Left lung (tissue), 10 donors: ENCODE data around the gene DEPDC5. TPM values are rescaled to one million over a fixed set of nuclear protein-coding genes. Genes with fewer than 3 reads are reported as not detected.
"Not testable (repeated sequence)": the region's sequence is repeated elsewhere in the genome, so short reads cannot be mapped to it uniquely, and the experiment has no call there.

Experiments used
- ATAC-seq: fragments of 200-7000 bp; cut with Tn5 transposase; one replicate; pipeline ENCODE4 v1.9.1; 2020; ENCODE audit warnings: moderate library complexity
- DNase-seq, 4 donors: peaks; one replicate each; pipeline ENCODE4 v3.0.0-alpha.2; 2013 to 2020
- H3K27ac ChIP-seq, 2 donors: fragments of 200-600 bp; sonication (generic) in 1 of 2; one replicate each; pipeline versions ENCODE4 v1.5.0 to v1.8.0; 2020 to 2021
- H3K27me3 ChIP-seq, 2 donors: fragments of 200-600 bp; sonication (generic) in 1 of 2; one replicate each; pipeline versions ENCODE4 v1.5.0 to v1.8.0; 2020 to 2021
- H3K36me3 ChIP-seq, 2 donors: fragments of 200-600 bp; sonication (generic) in 1 of 2; one replicate each; pipeline versions ENCODE4 v1.5.0 to v1.8.0; 2020 to 2021
- H3K4me1 ChIP-seq, 2 donors: fragments of 200-600 bp; one replicate each; pipeline ENCODE4 v1.8.0; 2021
- H3K4me3 ChIP-seq, 2 donors: fragments of 200-600 bp; sonication (generic) in 1 of 2; one replicate each; pipeline versions ENCODE4 v1.5.0 to v1.8.0; 2020 to 2021; ENCODE audit warnings: mild to moderate bottlenecking in 1 of 2
- H3K9me3 ChIP-seq, 2 donors: fragments of 200-600 bp; sonication (generic) in 1 of 2; one replicate each; pipeline versions ENCODE4 v1.5.0 to v1.8.0; 2020 to 2021
- intact Hi-C, 2 donors: fragments of 100-400 bp; cut with DNase I; formaldehyde crosslinking; loops; one replicate each; pipeline versions ENCODE4 v1.11.2 to v1.14.2; 2022
- polyA plus RNA-seq, 6 donors: library from polyadenylated mRNA; unstranded; fragments of 120-200 nt; gene quantifications; one replicate each; pipeline ENCODE4 v1.2.1, GENCODE V29; 2013; ENCODE audit not compliant: insufficient read length in 6 of 6
- total RNA-seq, 2 donors: library from RNA; stranded (reverse); fragmentation: NEBNext Ultra II Directional; extraction: Animal tissue kit (Norgen Biotek cat#: 25700); gene quantifications; one replicate each; pipeline ENCODE4 v1.2.1, GENCODE V29; 2021
- TF ChIP-seq, protein P1 (sequence below), 2 donors: fragments of 200-600 bp; sonication (generic) in 1 of 2; IDR thresholded peaks; one replicate each; pipeline versions ENCODE4 v1.5.0 to v1.8.0; 2021; ENCODE audit warnings: antibody characterized with exemption in 2 of 2
- donor health status: DM: no; HTN: yes; CAD: no.
- donor health status: DM: no; HTN: no; CAD: no.

DEPDC5 gene
- total and polyA plus RNA-seq, 8 donors = 14.9 to 31.1 (median 18.0) TPM

GRCh38 chr22:31812977-31813605 lies 59.3 kb downstream of the DEPDC5 start:
- H3K4me3 ChIP-seq = no peak overlapping the region
- H3K36me3 ChIP-seq = peaks cover 0 to 92% of the 10 kb centered on the region in 2 donors
- H3K4me1 ChIP-seq = no peaks in the 10 kb centered on the region
- DNase-seq = no peak
- TF ChIP-seq, protein P1, sequence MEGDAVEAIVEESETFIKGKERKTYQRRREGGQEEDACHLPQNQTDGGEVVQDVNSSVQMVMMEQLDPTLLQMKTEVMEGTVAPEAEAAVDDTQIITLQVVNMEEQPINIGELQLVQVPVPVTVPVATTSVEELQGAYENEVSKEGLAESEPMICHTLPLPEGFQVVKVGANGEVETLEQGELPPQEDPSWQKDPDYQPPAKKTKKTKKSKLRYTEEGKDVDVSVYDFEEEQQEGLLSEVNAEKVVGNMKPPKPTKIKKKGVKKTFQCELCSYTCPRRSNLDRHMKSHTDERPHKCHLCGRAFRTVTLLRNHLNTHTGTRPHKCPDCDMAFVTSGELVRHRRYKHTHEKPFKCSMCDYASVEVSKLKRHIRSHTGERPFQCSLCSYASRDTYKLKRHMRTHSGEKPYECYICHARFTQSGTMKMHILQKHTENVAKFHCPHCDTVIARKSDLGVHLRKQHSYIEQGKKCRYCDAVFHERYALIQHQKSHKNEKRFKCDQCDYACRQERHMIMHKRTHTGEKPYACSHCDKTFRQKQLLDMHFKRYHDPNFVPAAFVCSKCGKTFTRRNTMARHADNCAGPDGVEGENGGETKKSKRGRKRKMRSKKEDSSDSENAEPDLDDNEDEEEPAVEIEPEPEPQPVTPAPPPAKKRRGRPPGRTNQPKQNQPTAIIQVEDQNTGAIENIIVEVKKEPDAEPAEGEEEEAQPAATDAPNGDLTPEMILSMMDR (IDR thresholded peaks at IDR 0.05) = no peak
- H3K9me3 ChIP-seq = no peaks in the 10 kb centered on the region
- no peak overlapping the region for H3K27ac ChIP-seq
- no peaks in the 10 kb centered on the region for H3K27me3 ChIP-seq
- intact Hi-C loops = no loop called here
- no peak for ATAC-seq

- ATAC-seq, H3K4me3 ChIP-seq, H3K9me3 ChIP-seq, H3K27me3 ChIP-seq, H3K27ac ChIP-seq, intact Hi-C loops, DNase-seq, H3K4me1 ChIP-seq: not testable (repeated sequence)
- peaks cover 0 to 98% of the 10 kb centered on the region in 2 donors for H3K36me3 ChIP-seq
These were observed 60.1 kb downstream of the DEPDC5 start for GRCh38 chr22:31813898-31814297.

GRCh38 chr22:31814942-31815341 lies 61.1 kb downstream of the DEPDC5 start:
- H3K4me3 ChIP-seq = no peak overlapping the region
- no peak overlapping the region for H3K27ac ChIP-seq
- no peaks in the 10 kb centered on the region for H3K9me3 ChIP-seq
- no peaks in the 10 kb centered on the region for H3K27me3 ChIP-seq
- TF ChIP-seq, protein P1 (IDR thresholded peaks at IDR 0.05) = no peak
- H3K4me1 ChIP-seq = no peaks in the 10 kb centered on the region
- ATAC-seq (no peak), DNase-seq (no peak)
- intact Hi-C loops = no loop called here
- peaks cover 0 to 98% of the 10 kb centered on the region in 2 donors for H3K36me3 ChIP-seq

GRCh38 chr22:31815383-31815814 lies 61.6 kb downstream of the DEPDC5 start:
- H3K9me3 ChIP-seq, DNase-seq, H3K4me1 ChIP-seq, H3K27ac ChIP-seq, intact Hi-C loops, H3K27me3 ChIP-seq, H3K4me3 ChIP-seq, ATAC-seq: not testable (repeated sequence)
- H3K36me3 ChIP-seq = peaks cover 0 to 98% of the 10 kb centered on the region in 2 donors

- Histone ChIP-seq H3K36me3 (peaks cover 0 to 98% of the 10 kb centered on the region in 2 donors), H3K4me1 (no peaks in the 10 kb centered on the region), H3K27ac (no peak overlapping the region), H3K9me3 (no peaks in the 10 kb centered on the region), H3K27me3 (no peaks in the 10 kb centered on the region), H3K4me3 (no peak overlapping the region)
- TF ChIP-seq, protein P1 (IDR thresholded peaks at IDR 0.05) = no peak
- ATAC-seq (no peak), DNase-seq (no peak)
- intact Hi-C loops = no loop called here
These were observed 62.9 kb downstream of the DEPDC5 start for GRCh38 chr22:31816750-31817149.

DNA sequence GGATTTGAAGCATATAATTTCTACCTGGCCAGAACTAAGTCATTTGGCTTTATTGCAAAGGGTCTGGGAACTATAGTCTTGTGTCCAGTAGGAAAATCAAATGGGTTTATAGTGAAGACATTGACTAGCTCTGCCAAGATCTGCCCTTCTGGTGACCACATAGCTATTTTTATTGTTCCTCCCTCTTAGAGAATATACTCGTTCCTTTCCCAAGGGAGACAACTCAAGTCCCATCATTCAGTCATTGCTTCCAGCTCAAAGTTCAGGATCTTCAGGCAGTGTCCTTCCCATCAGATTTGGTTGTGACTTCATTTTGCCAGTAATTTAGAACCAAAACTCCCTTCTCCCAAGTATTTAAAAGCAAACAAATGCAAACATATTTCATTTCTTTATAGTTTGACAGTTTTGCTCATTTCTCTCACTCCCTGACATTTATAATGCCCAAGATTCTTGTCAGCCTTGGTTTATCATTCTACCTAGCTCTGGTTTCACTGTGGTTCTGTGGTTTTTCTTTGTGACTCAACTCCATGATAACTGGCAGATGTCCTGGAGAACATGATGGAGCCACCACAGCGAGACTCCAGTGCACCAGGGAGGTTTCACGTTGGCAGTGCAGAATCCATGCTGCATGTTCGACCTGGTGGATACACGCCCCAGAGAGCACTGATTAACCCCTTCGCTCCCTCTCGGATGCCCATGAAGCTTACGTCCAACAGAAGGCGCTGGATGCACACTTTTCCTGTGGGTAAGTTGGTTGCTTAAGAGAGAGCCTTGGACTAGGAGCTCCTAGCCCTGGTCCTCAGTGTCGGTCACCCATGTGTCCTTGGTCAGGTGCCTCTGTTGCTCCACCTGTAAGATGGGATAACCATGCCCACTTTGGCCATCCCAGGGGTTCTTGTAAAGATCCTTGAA lies 64.9 kb downstream of the DEPDC5 start:
- DNase-seq = no peak
- H3K4me1 ChIP-seq = no peaks in the 10 kb centered on the region
- no peak overlapping the region for H3K27ac ChIP-seq
- no peaks in the 10 kb centered on the region for H3K27me3 ChIP-seq
- H3K4me3 ChIP-seq = no peak overlapping the region
- TF ChIP-seq, protein P1 (IDR thresholded peaks at IDR 0.05) = no peak
- ATAC-seq = no peak
- no peaks in the 10 kb centered on the region for H3K9me3 ChIP-seq
- intact Hi-C loops = no loop called here
- peaks cover 0 to 98% of the 10 kb centered on the region in 2 donors for H3K36me3 ChIP-seq
